Natural killer cell treated with Interleukin-12 subunit alpha and Interleukin-12 subunit beta and Interleukin-15 and Interleukin-18, amount 100 ng/mL, for 72 hours (primary cell): Measurements from ENCODE around the gene TMEM269. TPM values are rescaled to one million over a fixed set of nuclear protein-coding genes. Genes with fewer than 3 reads are reported as not detected.

Experiments
- ATAC-seq, 2 donors: fragments of 150-1000 bp; cut with Tn5 transposase in 1 of 2; sonication (Bioruptor Pico), chemical (Tn5 transposase) in 1 of 2; 2 replicates each; pipeline ENCODE4 v1.10.0; 2021
- DNase-seq: peaks from one replicate; pipeline ENCODE4 v3.0.0; 2022; ENCODE audit warnings: low spot score
- H3K27ac Mint-ChIP-seq, 2 donors: 1 replicate in 1 of 2; 2 replicates in 1 of 2; pipeline ENCODE4 v1.8.0; 2022; ENCODE audit warnings: mixed read lengths in 2 of 2, mild to moderate bottlenecking in 1 of 2, moderate library complexity in 1 of 2
- H3K27me3 Mint-ChIP-seq, 2 donors: 1 replicate in 1 of 2; 2 replicates in 1 of 2; pipeline ENCODE4 v1.8.0; 2022; ENCODE audit warnings: mixed read lengths in 2 of 2
- H3K36me3 Mint-ChIP-seq: one replicate; pipeline ENCODE4 v1.8.0; 2022; ENCODE audit warnings: mixed read lengths
- H3K4me1 Mint-ChIP-seq, 2 donors: 1 replicate in 1 of 2; 2 replicates in 1 of 2; pipeline ENCODE4 v1.8.0; 2022; ENCODE audit warnings: low read depth in 2 of 2, mixed read lengths in 2 of 2, mild to moderate bottlenecking in 1 of 2
- H3K4me3 Mint-ChIP-seq: one replicate; pipeline ENCODE4 v1.8.0; 2022; ENCODE audit warnings: mixed read lengths
- H3K9me3 Mint-ChIP-seq: 2 replicates; pipeline ENCODE4 v1.8.0; 2022; ENCODE audit warnings: mixed read lengths
- total RNA-seq, 2 donors: library from RNA; stranded (reverse); gene quantifications; one replicate each; pipeline ENCODE4 v1.2.3, GENCODE V29; 2022

Gene TMEM269
- total RNA-seq, 2 donors from 2014 or later = 0.55 to 1.9 TPM

- DNase-seq (no peak), ATAC-seq (no peak)
- H3K27me3 Mint-ChIP-seq = no peaks in the 10 kb centered on the region
- H3K4me3 Mint-ChIP-seq = no peak overlapping the region
- H3K4me1 Mint-ChIP-seq = peaks cover 20 to 28% of the 10 kb centered on the region in 2 donors
- no peaks in the 10 kb centered on the region for H3K9me3 Mint-ChIP-seq
- no peak overlapping the region for H3K27ac Mint-ChIP-seq
- peaks cover 18% of the 10 kb centered on the region for H3K36me3 Mint-ChIP-seq
Measured at GRCh38 chr1:42774928-42775526, 9.8 kb upstream of the TMEM269 start.

- no peak for DNase-seq
- peaks cover 19% of the 10 kb centered on the region for H3K36me3 Mint-ChIP-seq
- ATAC-seq = no peak
- H3K9me3 Mint-ChIP-seq = no peaks in the 10 kb centered on the region
- no peak overlapping the region for H3K27ac Mint-ChIP-seq
- no peaks in the 10 kb centered on the region for H3K27me3 Mint-ChIP-seq
- H3K4me3 Mint-ChIP-seq = no peak overlapping the region
- H3K4me1 Mint-ChIP-seq = peaks cover 17% of the 10 kb centered on the region in 2 donors
Measured at GRCh38 chr1:42776502-42776901, 8.3 kb upstream of the TMEM269 start.

GRCh38 chr1:42777852-42778251 lies 6.9 kb upstream of the TMEM269 start:
- no peak for ATAC-seq
- Mint-ChIP-seq H3K27me3 (no peaks in the 10 kb centered on the region), H3K36me3 (peaks cover 24% of the 10 kb centered on the region), H3K4me3 (no peak overlapping the region), H3K4me1 (peaks cover 10 to 12% of the 10 kb centered on the region in 2 donors), H3K9me3 (no peaks in the 10 kb centered on the region), H3K27ac (no peak overlapping the region)
- DNase-seq = no peak

- Mint-ChIP-seq H3K4me1 (peaks cover 5 to 11% of the 10 kb centered on the region in 2 donors), H3K27ac (no peak overlapping the region), H3K9me3 (no peaks in the 10 kb centered on the region), H3K4me3 (no peak overlapping the region), H3K36me3 (peaks cover 24% of the 10 kb centered on the region), H3K27me3 (no peaks in the 10 kb centered on the region)
- DNase-seq (no peak), ATAC-seq (no peak)
Measured at GRCh38 chr1:42779725-42780124, 5.1 kb upstream of the TMEM269 start.

DNA sequence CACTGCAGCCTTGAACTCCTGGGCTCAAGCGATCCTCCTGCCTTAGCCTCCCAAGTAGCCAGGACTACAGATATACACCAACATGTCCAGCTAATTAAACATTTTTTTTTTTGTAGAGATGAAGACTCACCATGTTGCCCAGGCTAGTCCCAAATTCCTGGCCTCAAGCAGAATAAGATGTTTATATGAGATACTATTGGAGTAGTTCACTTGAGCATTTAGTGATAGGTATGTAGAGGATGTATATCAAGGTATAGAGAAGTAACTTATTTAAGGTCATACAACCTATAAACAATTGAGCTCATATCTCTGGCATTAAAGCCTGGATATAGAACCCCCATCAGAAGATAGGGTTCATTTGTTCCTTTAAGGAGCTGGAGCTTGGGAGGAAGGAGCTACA lies 4.6 kb upstream of the TMEM269 start:
- ATAC-seq (no peak), DNase-seq (no peak)
- H3K9me3 Mint-ChIP-seq = no peaks in the 10 kb centered on the region
- H3K4me1 Mint-ChIP-seq = peaks cover 5 to 12% of the 10 kb centered on the region in 2 donors
- no peak overlapping the region for H3K27ac Mint-ChIP-seq
- H3K27me3 Mint-ChIP-seq = no peaks in the 10 kb centered on the region
- H3K4me3 Mint-ChIP-seq = no peak overlapping the region
- H3K36me3 Mint-ChIP-seq = peaks cover 24% of the 10 kb centered on the region

DNA sequence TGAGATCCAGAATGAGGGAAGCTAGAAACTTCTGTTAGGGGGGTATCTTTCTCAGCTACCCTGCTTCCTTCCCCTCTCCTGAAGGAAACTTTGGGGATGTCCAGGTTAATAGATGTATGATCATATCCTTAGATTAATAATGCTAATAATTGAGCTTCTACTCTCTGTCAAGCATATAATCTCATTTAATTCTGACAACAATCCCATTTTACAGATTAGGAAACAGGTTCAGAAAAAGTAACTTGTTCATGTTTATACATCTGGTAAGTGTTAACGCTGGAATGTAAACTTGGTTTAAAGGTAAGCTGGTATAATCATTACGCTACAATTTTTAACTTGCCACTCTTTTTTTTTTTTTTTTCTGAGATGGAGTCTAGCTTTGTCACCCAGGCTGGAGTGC lies 1.7 kb upstream of the TMEM269 start:
- Mint-ChIP-seq H3K4me1 (peaks cover 14 to 22% of the 10 kb centered on the region in 2 donors), H3K36me3 (peaks cover 16% of the 10 kb centered on the region), H3K9me3 (no peaks in the 10 kb centered on the region), H3K27me3 (no peaks in the 10 kb centered on the region), H3K4me3 (no peak overlapping the region), H3K27ac (no peak overlapping the region)
- ATAC-seq (no peak), DNase-seq (no peak)

GRCh38 chr1:42784547-42784945 lies 245 bp upstream of the TMEM269 start:
- peaks cover 9 to 17% of the 10 kb centered on the region in 2 donors for H3K4me1 Mint-ChIP-seq
- DNase-seq (no peak), ATAC-seq (no peak)
- peaks cover 12% of the 10 kb centered on the region for H3K36me3 Mint-ChIP-seq
- H3K27me3 Mint-ChIP-seq = no peaks in the 10 kb centered on the region
- H3K9me3 Mint-ChIP-seq = no peaks in the 10 kb centered on the region
- H3K27ac Mint-ChIP-seq = no peak overlapping the region
- no peak overlapping the region for H3K4me3 Mint-ChIP-seq

DNA sequence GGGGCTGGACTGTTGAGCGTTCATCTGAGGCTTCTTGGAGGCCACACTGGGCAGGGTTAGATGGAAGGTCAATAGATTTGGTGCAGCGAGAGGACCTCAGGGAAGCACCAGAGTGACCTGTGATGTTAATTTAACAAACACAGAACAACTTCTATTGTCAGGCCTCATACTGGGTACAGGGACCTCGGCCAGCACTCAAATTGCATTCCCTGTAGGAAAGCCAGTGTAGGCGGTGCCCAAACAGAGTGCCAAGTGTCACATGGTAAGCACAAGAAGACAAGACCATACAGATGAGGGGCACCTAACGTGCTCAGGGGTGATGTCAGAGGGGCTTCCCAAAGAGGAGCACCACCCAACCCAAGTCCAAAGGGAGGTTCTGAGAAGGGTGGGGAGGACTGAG lies 1.3 kb downstream of the TMEM269 start:
- H3K4me1 Mint-ChIP-seq = peaks cover 9 to 14% of the 10 kb centered on the region in 2 donors
- peak overlapping the region; percentile 74 for H3K4me3 Mint-ChIP-seq
- H3K9me3 Mint-ChIP-seq = no peaks in the 10 kb centered on the region
- H3K27me3 Mint-ChIP-seq = no peaks in the 10 kb centered on the region
- ATAC-seq = no peak
- H3K27ac Mint-ChIP-seq = peak overlapping the region in 1 of 2 donors; percentile 52
- no peak for DNase-seq
- peaks cover 6% of the 10 kb centered on the region for H3K36me3 Mint-ChIP-seq

- H3K27ac Mint-ChIP-seq = no peak overlapping the region
- no peak for ATAC-seq
Measured at GRCh38 chr1:42788021-42788420, 3.2 kb downstream of the TMEM269 start.

DNA sequence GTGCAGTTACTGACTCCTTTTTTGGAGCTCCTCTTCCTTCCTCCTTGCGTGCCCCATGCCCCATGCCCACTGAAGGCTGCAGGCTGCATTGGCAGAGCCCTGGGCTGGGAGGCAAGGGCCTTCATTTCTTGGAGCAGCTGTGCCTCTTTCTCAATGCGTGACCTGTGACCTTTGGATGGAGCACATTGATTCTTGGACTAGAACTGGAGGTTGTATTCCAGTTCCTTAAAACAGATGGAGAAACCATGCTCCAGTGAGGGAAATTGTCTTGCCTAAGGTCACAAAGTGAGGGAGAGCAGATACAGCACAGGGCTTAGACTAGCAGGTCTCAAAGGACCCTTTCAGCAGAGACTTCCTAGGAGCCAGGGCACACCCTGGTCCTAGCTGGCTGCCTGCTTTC lies 9.0 kb downstream of the TMEM269 start:
- Mint-ChIP-seq H3K27me3 (no peaks in the 10 kb centered on the region), H3K9me3 (no peaks in the 10 kb centered on the region), H3K36me3 (no peaks in the 10 kb centered on the region), H3K4me3 (no peak overlapping the region), H3K27ac (no peak overlapping the region), H3K4me1 (no peaks in the 10 kb centered on the region)
- ATAC-seq (no peak), DNase-seq (no peak)

More at GRCh38 chr1:42788021-42788420, 3.2 kb downstream of the TMEM269 start:
- no peak for DNase-seq
- H3K27me3 Mint-ChIP-seq = no peaks in the 10 kb centered on the region
- no peaks in the 10 kb centered on the region for H3K36me3 Mint-ChIP-seq
- H3K9me3 Mint-ChIP-seq = no peaks in the 10 kb centered on the region
- H3K4me3 Mint-ChIP-seq = no peak overlapping the region
- peaks cover 9 to 14% of the 10 kb centered on the region in 2 donors for H3K4me1 Mint-ChIP-seq

DNA sequence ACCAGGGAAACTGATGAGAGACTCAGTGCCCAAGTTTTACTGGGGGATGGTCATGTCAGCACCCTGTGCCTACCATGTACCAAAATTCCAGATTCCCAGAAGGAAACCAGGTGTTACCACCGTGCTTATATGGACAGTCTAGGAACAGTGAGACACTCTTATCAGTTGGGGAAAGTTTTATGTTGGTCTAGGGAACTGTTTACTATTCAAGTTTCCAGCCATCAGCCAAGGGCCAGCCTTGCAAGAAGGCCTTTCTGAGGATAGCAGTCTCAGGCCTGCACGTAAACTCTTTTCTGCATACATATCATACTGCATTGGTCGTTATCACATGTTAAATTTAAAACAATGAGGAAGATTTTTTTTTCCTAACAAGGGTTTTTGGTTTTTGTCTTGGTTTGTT lies 12.6 kb downstream of the TMEM269 start:
- Mint-ChIP-seq H3K9me3 (no peaks in the 10 kb centered on the region), H3K4me3 (no peak overlapping the region), H3K27ac (no peak overlapping the region), H3K27me3 (no peaks in the 10 kb centered on the region), H3K36me3 (no peaks in the 10 kb centered on the region), H3K4me1 (no peaks in the 10 kb centered on the region)
- no peak for ATAC-seq
- DNase-seq = no peak

DNA sequence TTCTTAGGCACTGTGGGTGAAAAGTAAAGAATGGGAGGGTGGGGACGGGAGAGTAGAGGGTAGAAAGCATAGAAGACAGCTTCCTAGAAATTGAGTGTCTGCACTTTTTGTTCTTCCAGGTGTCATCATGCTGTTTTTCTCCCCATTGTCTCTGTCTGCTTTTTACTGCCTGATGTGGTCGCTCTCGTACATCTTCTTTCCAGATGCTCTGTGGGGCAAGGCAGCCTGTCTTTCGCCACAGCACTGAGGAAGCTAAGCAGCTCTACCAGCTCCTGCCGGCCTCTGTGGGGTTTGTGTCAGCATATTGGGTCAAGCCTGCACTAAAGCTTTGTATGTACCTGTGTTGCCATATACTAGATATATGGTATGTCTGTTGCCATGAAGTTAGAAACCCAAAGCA lies 13.2 kb downstream of the TMEM269 start:
- H3K4me3 Mint-ChIP-seq = no peak overlapping the region
- no peak for ATAC-seq
- H3K4me1 Mint-ChIP-seq = no peaks in the 10 kb centered on the region

GRCh38 chr1:42801832-42802473 lies 17.2 kb downstream of the TMEM269 start:
- Mint-ChIP-seq H3K9me3 (no peaks in the 10 kb centered on the region), H3K27me3 (no peaks in the 10 kb centered on the region), H3K4me1 (no peaks in the 10 kb centered on the region), H3K36me3 (no peaks in the 10 kb centered on the region), H3K4me3 (no peak overlapping the region), H3K27ac (no peak overlapping the region)
- DNase-seq (no peak), ATAC-seq (no peak)

More for the DNA sequence above, 13.2 kb downstream of the TMEM269 start:
- no peaks in the 10 kb centered on the region for H3K9me3 Mint-ChIP-seq
- no peak overlapping the region for H3K27ac Mint-ChIP-seq
- no peaks in the 10 kb centered on the region for H3K27me3 Mint-ChIP-seq
- DNase-seq = no peak
- no peaks in the 10 kb centered on the region for H3K36me3 Mint-ChIP-seq

GRCh38 chr1:42806171-42806570 lies 21.4 kb downstream of the TMEM269 start:
- Mint-ChIP-seq H3K27me3 (no peaks in the 10 kb centered on the region), H3K9me3 (no peaks in the 10 kb centered on the region), H3K36me3 (no peaks in the 10 kb centered on the region), H3K4me3 (no peak overlapping the region), H3K27ac (no peak overlapping the region), H3K4me1 (no peaks in the 10 kb centered on the region)
- no peak for ATAC-seq
- no peak for DNase-seq

DNA sequence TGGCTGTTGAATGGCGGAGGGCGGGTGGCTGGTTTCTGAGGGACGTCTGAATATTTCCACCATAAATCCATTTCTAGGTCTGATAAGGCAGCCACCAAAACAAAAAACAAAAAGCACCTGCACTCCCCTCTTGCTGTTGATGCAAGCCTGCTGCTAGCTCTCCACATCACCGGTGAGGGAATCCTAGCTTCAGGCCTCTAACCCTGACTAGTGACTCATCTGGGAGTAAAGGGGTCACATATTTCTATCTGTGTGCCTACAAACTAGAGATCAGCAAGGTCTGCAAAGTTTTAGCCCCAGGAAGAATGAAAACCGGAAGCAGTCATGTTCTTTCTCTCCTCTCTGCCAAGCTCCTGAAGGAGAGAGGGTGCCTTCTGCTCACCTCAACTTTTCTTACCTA lies 21.8 kb downstream of the TMEM269 start:
- ATAC-seq = no peak
- no peaks in the 10 kb centered on the region for H3K9me3 Mint-ChIP-seq
- no peaks in the 10 kb centered on the region for H3K27me3 Mint-ChIP-seq
- no peak overlapping the region for H3K4me3 Mint-ChIP-seq
- no peaks in the 10 kb centered on the region for H3K36me3 Mint-ChIP-seq
- no peak for DNase-seq
- no peaks in the 10 kb centered on the region for H3K4me1 Mint-ChIP-seq
- H3K27ac Mint-ChIP-seq = no peak overlapping the region
